ENCODE results near the gene PTMA. TPM values are rescaled to one million over a fixed set of nuclear protein-coding genes. Genes with fewer than 3 reads are reported as not detected.

PTMA gene
- total RNA-seq, 1 experiment from 2014 or later = 713 TPM

- no peak for TF ChIP-seq CTCF (IDR thresholded peaks at IDR 0.05; ENCODE audit: unreplicated experiment)
- peak overlapping the region; percentile 69 for H3K27ac Mint-ChIP-seq (ENCODE audit: low read depth, unreplicated experiment)
- peaks cover 12% of the 10 kb centered on the region for H3K4me1 Mint-ChIP-seq (ENCODE audit: insufficient read depth, unreplicated experiment)
- intact Hi-C loops (cut with micrococcal nuclease) = no loop called here
- H3K9me3 Mint-ChIP-seq (ENCODE audit: unreplicated experiment) = no peaks in the 10 kb centered on the region
- no TSS peak for BruUV-seq (replicated peaks)
- H3K4me3 Mint-ChIP-seq (ENCODE audit: unreplicated experiment) = peak overlapping the region; percentile 64
- no peaks in the 10 kb centered on the region for H3K36me3 Mint-ChIP-seq (ENCODE audit: insufficient read depth, unreplicated experiment)
- no peaks in the 10 kb centered on the region for H3K27me3 Mint-ChIP-seq (ENCODE audit: insufficient read depth, unreplicated experiment)
- ChIA-PET CTCF (interaction anchor here (0.7 to 9.8 kb wide), 4 partner anchors 10 to 67 kb away, joined by 4 to 352 read pairs (median 8); no protein-coding TSS in a partner anchor), POLR2A (interaction anchor here (1.0 to 3.0 kb wide), 6 partner anchors 22 to 116 kb away, joined by 3 to 14 read pairs (median 8); partner anchors contain the start of gene PTMA)
- peak; percentile 54 for DNase-seq (ENCODE audit: unreplicated experiment)
Observed at GRCh38 chr2:231679908-231680284, 28.4 kb upstream of the PTMA start.

- Mint-ChIP-seq H3K27me3 (ENCODE audit: insufficient read depth, unreplicated experiment) (no peaks in the 10 kb centered on the region), H3K36me3 (ENCODE audit: insufficient read depth, unreplicated experiment) (no peaks in the 10 kb centered on the region), H3K9me3 (ENCODE audit: unreplicated experiment) (no peaks in the 10 kb centered on the region), H3K4me3 (ENCODE audit: unreplicated experiment) (peak overlapping the region; percentile 64), H3K27ac (ENCODE audit: low read depth, unreplicated experiment) (peak overlapping the region; percentile 69), H3K4me1 (ENCODE audit: insufficient read depth, unreplicated experiment) (peaks cover 10% of the 10 kb centered on the region)
- ChIA-PET POLR2A (interaction anchor here (0.5 to 3.0 kb wide), 7 partner anchors 15 to 68 kb away, joined by 3 to 14 read pairs (median 7); partner anchors contain the start of gene PTMA), CTCF (interaction anchor here (0.6 to 9.8 kb wide), 4 partner anchors 26 to 68 kb away, joined by 3 to 352 read pairs (median 8); no protein-coding TSS in a partner anchor)
- intact Hi-C loops (cut with micrococcal nuclease) = no loop called here
- DNase-seq (ENCODE audit: unreplicated experiment) = peak; percentile 77
- no TSS peak for BruUV-seq (replicated peaks)
- no peak for TF ChIP-seq CTCF (IDR thresholded peaks at IDR 0.05; ENCODE audit: unreplicated experiment)
Observed at GRCh38 chr2:231680285-231680991, 27.9 kb upstream of the PTMA start.

- Mint-ChIP-seq H3K4me3 (ENCODE audit: unreplicated experiment) (peak overlapping the region; percentile 66), H3K4me1 (ENCODE audit: insufficient read depth, unreplicated experiment) (peaks cover 9% of the 10 kb centered on the region), H3K27me3 (ENCODE audit: insufficient read depth, unreplicated experiment) (no peaks in the 10 kb centered on the region), H3K9me3 (ENCODE audit: unreplicated experiment) (no peaks in the 10 kb centered on the region), H3K27ac (ENCODE audit: low read depth, unreplicated experiment) (peak overlapping the region; percentile 69), H3K36me3 (ENCODE audit: insufficient read depth, unreplicated experiment) (no peaks in the 10 kb centered on the region)
- CTCF ChIA-PET = interaction anchor here (0.6 to 9.8 kb wide), 5 partner anchors 32 to 69 kb away, joined by 3 to 352 read pairs (median 9); no protein-coding TSS in a partner anchor
- POLR2A ChIA-PET = interaction anchor here (0.5 to 3.0 kb wide), 7 partner anchors 14 to 69 kb away, joined by 3 to 14 read pairs (median 7); partner anchors contain the start of gene PTMA
- DNase-seq (ENCODE audit: unreplicated experiment) = peak; percentile 72
- intact Hi-C loops (cut with micrococcal nuclease) = no loop called here
- TF ChIP-seq CTCF (IDR thresholded peaks at IDR 0.05; ENCODE audit: unreplicated experiment) = no peak
- no TSS peak for BruUV-seq (replicated peaks)
Observed at GRCh38 chr2:231680992-231681852, 27.1 kb upstream of the PTMA start.

Data from MCF 10A (cell line).